Measurements from ENCODE around the gene SH3PXD2B. TPM values are rescaled to one million over a fixed set of nuclear protein-coding genes. Genes with fewer than 3 reads are reported as not detected.

The SH3PXD2B gene
- total and polyA plus RNA-seq, 2 of the 13 experiments (the other 11 are each of a cell fraction or from before 2014, with no cell fraction given) = 3.4 to 4.6 TPM

DNA sequence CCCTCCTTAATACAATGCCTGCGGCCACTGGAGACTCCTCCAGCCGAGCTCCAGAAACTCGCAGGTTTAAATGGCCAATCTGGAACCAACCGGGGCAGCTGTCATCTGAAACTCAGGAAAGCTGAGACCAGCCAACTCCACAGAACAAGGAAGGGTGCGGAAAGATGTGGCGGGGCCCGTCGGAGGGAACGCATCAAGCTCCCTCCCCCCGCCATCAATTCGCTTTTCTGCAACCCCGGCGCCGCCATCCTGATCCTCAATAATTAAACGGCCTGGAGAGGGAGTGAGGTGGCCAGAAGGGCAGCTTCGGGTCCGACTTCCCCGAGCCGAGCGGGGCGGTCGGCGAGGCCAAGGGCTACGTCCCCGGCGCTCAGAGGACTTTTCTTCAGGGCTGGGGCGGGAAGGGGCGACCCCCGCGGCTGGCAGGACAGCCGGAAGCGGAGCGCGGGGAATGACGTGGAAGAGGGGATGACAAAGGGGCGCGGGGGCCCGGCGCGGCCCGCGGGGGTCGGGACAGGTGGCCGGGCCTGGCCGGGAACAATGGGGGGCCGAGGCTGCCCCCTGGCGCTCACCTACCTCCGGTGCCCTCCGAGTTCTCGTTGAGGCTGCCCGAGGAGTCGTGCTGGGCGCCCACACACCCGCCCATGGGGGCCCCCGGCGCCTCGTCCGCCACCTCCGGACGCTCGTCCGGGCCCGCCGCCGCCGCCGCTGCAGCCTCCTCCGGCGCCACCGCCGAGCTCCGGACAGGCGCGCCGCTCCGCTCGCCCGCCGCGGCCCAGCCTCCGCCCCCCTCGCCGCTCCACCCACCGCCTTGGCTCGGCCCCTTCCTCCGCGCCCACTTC, 171.1 kb downstream of the SH3PXD2B start, which contains the start of gene UBTD2 (continued):
- TF ChIP-seq PAF1 (CRISPR knock-in tag; IDR thresholded peaks at IDR 0.05) (no peak), ZNF816 (CRISPR knock-in tag; IDR thresholded peaks at IDR 0.05; ENCODE audit: borderline replicate concordance) (no peak), ZNF138 (CRISPR knock-in tag; IDR thresholded peaks at IDR 0.05; ENCODE audit: low read depth) (no peak), ZNF646 (CRISPR knock-in tag; IDR thresholded peaks at IDR 0.05) (no peak), ZNF329 (CRISPR knock-in tag; IDR thresholded peaks at IDR 0.05; ENCODE audit: low read depth) (no peak), DPF2 (CRISPR knock-in tag; IDR thresholded peaks at IDR 0.05; ENCODE audit: borderline replicate concordance, low read depth) (no peak), ZNF883 (CRISPR knock-in tag; IDR thresholded peaks at IDR 0.05; ENCODE audit: not compliant biosample characterization) (peak; percentile 70), ARNTL (CRISPR knock-in tag; IDR thresholded peaks at IDR 0.05) (no peak), ZNF782 (CRISPR knock-in tag; IDR thresholded peaks at IDR 0.05; ENCODE audit: borderline replicate concordance) (no peak), ZNF724P (CRISPR knock-in tag; IDR thresholded peaks at IDR 0.05; ENCODE audit: borderline replicate concordance) (no peak), HNRNPLL (IDR thresholded peaks at IDR 0.05; ENCODE audit: low read depth, low read length, poor library complexity, severe bottlenecking) (peak; percentile 55), KAT2B (IDR thresholded peaks at IDR 0.05; ENCODE audit: borderline replicate concordance, low read depth, low read length) (no peak), RFXANK (CRISPR knock-in tag; IDR thresholded peaks at IDR 0.05) (no peak), ZNF605 (CRISPR knock-in tag; IDR thresholded peaks at IDR 0.05) (peak; percentile 54; the same call in 1 of the 2 replicates), FOXA3 (CRISPR knock-in tag; IDR thresholded peaks at IDR 0.05) (no peak), FOSL1 (CRISPR knock-in tag; IDR thresholded peaks at IDR 0.05; ENCODE audit: borderline replicate concordance) (no peak)
- TF ChIP-seq, protein P1, sequence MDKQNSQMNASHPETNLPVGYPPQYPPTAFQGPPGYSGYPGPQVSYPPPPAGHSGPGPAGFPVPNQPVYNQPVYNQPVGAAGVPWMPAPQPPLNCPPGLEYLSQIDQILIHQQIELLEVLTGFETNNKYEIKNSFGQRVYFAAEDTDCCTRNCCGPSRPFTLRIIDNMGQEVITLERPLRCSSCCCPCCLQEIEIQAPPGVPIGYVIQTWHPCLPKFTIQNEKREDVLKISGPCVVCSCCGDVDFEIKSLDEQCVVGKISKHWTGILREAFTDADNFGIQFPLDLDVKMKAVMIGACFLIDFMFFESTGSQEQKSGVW (CRISPR knock-in tag; IDR thresholded peaks at IDR 0.05; ENCODE audit: borderline replicate concordance) = no peak
- TF ChIP-seq, protein P2, sequence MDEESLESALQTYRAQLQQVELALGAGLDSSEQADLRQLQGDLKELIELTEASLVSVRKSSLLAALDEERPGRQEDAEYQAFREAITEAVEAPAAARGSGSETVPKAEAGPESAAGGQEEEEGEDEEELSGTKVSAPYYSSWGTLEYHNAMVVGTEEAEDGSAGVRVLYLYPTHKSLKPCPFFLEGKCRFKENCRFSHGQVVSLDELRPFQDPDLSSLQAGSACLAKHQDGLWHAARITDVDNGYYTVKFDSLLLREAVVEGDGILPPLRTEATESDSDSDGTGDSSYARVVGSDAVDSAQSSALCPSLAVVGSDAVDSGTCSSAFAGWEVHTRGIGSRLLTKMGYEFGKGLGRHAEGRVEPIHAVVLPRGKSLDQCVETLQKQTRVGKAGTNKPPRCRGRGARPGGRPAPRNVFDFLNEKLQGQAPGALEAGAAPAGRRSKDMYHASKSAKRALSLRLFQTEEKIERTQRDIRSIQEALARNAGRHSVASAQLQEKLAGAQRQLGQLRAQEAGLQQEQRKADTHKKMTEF (CRISPR knock-in tag; IDR thresholded peaks at IDR 0.05) = peak; percentile 76; the same call in 1 of the 2 replicates
